HUDEP-2 (cell line): ENCODE results near the gene NTSR2.

Experiments used
- DNase-seq, 76 experiments: peaks; one replicate each; lab custom pipeline; 2025; ENCODE audit not compliant: unreplicated experiment in 76 of 76; lab: John Stamatoyannopoulos, UW

NTSR2 gene

DNA sequence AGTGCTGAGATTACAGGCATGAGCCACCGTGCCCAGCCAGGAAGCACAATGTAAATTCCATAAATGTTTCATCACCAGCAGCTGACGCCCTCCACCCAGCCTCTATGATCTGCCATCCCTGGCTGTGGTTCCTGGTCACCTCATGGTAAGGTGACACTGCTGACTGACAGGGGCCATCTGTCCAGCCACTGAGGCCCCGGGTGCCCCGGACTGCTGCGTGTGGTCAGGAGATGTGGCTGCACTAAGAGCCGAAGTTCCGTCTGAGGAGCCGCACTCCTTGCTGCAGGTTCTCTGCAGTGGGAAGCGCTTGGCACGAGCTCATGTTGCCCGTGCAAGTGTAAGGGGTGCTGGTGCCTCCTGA lies 10.9 kb downstream of the NTSR2 start:
- DNase-seq, result no peak

DNA sequence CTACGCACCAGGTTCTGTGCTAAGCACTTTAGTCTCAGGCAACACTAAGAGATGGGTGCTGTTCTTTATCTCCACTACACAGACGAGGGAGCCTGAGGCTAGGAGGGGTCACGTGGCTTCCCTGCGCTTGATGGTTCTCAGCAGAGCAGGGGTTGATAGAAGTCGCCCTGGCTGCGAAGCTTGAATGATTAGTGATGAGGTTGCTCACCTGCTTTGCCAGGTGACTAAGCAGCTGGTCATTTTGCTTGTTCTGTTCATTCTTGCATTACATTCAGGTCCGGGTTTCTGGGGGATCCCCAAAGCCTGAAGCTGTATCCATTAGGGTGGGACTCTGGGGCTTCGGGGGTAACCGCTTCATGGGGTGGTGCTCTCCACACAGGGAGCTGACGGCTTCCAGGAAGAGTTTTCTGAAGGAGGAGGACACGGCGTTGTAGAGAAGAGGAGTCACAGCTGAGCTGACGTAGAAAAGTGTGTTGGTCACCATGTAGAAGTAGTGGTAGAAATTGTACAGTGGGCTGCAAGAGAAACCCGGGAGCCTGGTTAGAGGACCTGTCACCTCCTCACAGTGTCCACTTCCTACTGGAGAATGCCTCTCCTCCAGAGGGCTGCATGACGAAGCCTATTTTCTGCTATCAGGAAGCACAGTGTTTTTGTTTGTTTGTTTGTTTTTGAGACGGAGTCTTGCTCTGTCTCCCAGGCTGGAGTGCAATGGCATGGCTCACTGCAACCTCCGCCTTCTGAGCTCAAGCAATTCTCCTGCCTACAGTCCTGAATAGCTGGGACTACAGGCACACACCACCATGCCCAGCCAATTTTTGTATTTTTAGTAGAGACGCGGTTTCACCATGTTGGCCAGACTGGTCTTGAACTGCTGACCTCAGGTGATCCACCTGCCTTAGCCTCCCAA lies 11.5 kb downstream of the NTSR2 start:
- peak in 2 of 76 experiments; percentile 6 to 7 for DNase-seq

DNA sequence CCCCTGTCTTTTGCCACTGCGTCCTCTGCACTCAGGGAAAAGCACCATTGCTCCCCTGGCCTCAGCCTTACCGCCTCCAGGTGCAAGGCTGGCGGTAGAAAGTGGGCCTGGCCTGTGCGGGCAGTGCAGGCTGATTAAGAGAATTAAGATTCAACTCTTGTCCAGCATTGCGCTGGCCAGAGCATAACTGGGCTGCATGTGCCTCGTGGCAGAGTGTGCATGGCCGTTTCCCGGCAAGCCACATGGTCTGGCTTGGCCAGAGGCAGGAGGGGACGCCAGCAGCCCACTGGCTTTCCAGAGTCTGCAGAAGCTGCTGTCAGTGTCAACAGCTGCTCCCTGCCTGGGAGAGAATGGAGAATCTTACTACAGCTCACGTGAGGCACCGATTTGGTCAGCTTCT lies 12.3 kb downstream of the NTSR2 start:
- no peak for DNase-seq

DNA sequence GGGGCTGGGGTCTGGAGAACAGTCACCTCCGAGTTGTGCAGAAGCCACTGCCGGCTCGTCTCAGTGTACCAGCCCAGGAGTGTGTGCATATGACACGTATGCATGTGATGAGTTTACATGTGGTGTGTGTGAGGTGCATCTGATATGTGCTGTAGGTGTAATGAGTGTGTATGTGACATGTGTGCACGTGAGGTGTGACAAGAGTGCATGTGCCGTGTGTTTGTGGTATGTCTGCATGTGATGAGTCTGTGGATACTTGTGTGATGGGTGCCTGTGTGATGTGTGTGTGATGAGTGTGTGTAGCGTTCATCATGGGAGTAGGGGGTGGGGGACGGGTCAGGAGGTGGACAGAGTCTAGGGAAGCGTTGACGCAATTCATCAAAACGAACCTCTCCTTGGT lies 12.8 kb downstream of the NTSR2 start:
- no peak for DNase-seq

DNA sequence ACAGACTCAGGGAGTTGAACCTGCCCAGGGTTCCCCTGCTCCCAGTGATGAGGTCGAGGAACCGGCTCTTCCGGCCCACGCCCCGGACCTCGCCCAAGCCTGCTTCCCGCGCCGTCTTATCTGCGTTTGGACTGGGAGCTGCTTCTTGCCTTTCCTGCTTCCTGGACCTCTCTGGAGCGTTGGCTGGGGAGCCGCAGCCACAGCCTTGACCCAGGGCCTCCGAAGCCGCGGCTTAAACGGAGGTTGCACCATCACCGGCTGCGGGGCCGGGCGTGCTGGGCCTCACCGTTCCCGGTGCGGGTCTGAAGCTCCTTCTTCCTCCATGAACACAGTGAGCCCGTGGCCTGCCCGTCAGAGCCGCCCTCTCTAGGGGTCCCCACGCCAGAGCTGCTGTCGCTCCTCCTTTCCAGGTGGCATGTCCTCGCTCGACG lies 13.3 kb downstream of the NTSR2 start:
- DNase-seq, result no peak

DNA sequence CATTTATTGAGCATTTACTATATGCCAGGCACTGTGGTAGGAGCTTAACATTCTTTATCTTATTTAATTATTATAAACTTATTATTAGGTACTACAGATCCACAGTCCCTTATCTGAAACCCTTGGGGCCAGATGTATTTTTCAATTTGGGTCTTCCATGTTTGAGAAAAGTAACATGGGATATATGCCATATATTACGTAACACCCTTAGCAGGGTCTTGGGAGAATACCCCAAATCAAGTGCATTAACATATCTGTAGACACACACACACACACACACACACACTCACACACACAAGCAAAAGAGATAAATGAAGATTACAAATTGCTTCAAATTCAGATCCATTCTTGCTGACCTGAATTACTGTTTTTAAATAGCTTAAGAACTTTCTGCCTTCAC lies 13.7 kb downstream of the NTSR2 start:
- no peak for DNase-seq

DNA sequence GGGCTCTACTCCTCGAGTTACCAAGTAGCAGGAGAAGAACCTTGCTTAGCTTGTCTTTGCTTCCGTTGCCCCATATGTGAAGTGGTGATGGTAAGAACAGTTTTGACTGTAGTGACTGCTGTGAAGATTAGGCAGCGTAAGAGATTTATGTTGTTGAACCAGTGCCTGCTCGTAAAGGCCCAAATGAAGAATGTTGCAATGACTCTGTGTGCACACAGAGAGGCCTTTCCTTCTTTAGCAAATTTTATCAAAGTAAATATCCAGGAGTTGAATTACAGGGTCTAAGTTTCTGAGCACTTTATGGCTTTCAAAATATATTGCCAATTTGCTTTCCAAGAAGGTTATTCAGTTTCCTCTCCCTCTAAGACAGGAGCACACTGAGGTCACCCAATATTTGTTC lies 14.5 kb downstream of the NTSR2 start:
- no peak for DNase-seq

DNA sequence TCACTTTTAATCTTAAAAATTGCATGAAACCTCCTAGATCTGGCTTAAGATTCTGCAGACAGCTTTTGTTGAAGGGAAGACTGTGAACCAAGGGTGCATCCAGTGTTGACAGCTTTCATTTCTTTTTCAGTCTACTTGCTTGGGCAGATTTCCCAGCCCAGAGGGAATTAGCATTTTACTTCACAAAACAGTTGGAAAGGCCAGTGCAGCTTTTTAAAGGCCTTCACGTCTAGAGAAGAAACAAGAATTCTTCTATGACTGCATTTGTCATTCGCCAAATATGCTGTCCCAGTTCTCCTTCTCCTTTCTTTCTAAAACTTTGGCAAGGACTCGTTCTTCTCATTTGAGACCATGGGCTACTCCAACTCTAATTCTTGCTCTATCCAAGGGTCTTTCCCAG lies 17.4 kb downstream of the NTSR2 start:
- DNase-seq, result no peak

DNA sequence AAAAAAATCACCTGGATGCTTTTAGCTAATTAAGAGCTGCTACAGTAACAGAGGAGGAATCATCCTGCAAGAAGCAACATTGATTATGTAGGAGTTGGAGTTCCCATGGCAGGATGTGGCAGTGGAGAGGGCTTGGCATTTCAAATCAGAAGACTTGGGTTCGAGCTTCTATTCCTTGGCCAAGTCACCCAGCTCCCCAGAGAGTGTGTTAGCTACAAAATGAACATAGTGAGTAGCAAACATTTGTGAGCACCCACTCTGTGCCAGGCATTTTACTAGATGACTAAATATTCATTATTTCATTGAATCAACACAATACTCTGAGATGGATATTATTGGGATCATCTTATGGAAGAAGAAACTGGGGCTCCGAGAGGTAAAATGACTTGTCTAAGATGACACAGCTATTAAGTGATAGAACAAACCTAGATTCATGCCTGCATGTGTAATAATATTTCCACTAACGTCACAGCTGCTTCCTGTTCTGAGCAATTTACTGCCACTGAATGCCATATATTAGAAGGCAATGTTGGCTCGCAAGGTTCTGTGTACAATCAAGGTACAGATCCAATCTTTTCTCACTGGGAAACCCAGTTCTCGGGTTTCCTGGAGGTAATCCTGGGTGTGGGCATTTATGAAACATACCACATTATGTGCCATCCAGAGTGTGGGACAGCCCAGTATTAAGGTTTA lies 18.0 kb downstream of the NTSR2 start:
- DNase-seq, result no peak

DNA sequence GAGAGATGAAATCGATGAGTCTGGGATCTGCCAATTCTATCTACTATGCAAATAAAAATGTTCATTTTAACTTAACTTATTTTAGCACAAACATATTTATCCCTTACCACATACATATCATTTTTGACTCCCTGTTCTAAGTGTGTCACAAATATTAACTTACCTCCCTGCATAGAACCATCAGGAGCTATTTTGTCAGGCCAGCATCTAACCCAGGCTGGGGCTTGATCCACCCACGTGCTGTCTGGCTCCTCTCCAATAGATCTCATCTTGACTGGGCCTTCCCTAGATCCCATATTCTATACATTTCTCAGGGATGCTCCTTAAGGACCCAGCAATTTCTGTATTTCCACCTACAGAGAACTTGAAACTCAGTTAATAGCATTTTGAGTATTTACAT lies 20.9 kb downstream of the NTSR2 start:
- no peak for DNase-seq

DNA sequence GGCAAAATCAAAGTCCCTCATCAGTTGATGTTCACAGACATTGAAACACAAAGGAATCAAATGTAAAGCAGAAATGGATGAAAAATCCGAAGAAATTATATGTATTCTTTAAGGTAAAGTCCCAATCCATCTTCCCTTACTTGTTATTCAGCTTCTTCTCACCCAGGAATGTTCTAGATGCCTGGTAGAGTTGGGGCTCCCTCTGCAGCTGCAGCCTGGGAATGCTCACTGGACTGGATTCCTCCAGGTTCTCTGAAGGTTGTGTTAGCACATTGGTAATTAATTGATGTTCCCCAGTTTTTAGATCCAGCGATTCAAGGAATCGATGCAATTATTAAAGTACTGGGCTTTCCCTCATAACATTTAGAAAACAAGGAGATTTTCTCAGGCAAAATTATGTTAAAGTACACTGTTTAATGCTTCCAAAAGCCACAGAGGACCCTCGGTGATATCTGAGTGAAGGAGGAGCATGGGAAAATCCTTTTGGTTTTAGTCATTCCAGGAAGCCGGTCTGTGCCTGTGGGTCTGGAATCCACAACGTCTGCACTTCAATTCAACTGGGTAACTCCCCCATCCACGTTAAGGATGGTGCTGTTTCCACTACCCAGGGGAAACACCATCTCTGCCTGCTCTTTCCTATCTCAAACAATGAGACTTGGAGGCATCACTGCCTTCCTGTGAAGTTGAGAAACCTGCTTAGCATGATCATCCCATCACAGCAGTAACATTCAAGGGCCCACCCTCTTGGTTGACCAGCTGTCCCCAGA lies 22.0 kb downstream of the NTSR2 start:
- DNase-seq, result no peak

DNA sequence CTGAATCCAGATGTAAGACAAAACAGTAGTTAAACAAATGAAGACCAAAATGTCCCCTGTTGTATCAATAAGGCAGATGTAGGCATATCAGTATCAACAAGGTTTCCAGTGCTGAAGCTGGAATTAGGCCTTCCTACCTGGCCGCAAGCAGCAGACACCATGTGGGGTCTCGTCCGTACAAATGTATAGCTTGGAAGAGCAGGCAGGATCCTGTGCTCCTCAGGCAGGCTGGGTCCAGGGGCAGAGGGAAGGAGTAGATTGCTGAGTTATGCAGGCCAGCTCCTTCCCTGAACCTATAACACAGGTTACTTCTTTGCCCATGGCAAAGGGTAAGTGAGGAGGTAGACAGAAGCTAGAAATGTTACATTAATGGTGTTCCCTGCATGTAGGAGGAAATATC lies 23.5 kb downstream of the NTSR2 start:
- DNase-seq, result no peak

DNA sequence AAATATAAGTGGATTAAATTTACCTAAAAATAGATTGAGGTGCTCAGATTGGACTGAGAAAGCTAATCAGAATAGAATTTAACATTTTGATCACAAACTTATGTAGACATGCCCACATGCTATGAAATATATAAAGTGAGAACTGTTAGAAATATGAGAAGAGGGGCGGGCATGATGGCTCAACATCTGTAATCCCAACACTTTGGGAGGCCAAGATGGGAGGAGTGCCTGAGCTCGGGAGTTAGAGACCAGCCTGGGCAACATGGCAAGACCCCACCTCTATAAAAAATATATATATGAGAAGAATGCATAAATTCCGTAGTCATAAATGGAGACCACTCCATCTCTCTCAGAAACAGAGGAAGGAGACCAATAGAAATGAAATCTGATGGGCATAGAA lies 25.7 kb downstream of the NTSR2 start:
- no peak for DNase-seq

DNA sequence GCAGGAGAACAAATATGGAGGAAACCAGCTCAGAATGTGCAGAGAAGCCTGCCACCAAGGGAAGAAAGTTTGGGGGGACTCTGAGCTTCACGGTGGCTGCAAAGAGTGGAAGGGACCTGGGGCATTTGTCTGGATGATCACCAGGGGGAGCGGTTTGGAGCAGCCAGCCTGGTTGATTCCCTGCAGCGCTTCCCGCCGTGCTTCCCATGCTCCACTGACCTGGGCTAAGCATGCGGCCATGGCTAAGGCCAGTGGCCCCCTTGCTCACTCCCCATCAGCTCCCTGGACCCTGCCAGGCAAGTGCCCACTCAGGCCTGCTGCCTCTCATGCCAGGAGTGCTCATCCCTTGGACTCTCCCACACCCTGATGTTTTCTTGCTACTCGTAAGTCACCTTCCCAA lies 27.0 kb downstream of the NTSR2 start:
- no peak for DNase-seq

DNA sequence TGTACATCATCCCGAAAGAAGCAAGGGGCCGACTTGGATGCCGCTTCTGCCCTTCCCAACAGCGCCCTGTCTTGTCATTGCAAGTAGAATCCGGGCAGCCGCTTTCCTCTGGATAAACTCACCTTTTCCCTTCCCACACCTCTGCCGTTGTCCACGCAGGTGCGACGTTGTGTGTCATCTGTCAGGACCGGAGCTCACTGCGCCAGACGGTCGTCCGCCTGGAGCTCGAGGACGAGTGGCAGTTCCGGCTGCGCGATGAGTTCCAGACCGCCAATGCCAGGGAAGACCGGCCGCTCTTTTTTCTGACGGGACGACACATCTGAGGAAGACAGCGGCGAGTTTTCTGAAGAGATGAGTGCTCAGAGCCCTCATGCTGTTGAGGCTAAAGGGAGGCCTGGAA lies 29.9 kb downstream of the NTSR2 start:
- DNase-seq, result no peak

DNA sequence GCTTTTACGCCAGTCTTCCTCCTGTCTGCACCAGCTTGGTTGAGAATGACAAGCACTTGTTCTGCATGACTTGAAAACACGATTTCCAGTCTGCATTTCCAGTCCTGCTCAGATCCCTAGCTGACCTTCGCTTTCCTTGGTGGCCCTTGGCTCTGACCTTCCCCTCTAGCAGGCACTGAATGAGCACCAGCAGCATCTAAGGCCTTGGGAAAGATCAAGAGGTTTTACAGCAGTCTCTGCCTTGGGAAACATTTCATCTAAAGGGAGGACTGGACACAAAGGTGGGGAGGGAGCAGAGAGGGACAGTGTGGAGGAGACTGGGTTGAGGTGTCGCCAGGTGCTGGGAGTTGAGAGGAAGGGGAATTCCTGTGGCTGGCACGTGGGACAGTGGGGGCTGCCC lies 30.5 kb downstream of the NTSR2 start:
- DNase-seq, result no peak

DNA sequence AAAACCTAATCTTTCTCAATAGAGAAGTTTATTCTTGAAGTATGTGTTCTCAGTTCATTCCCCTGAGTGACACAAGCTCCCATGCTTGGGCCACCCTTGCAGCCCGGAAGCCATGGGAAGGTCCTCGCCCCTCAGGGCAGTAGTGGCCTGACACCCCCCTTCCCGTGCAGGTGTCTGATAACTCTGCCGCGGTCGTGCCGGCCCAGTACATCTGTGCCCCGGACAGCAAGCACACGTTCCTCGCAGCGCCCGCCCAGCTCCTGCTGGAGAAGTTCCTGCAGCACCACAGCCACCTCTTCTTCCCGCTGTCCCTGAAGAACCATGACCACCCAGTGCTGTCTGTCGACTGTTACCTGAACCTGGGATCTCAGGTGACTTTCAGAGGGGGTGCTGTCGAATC lies 32.4 kb downstream of the NTSR2 start:
- DNase-seq, result no peak

DNA sequence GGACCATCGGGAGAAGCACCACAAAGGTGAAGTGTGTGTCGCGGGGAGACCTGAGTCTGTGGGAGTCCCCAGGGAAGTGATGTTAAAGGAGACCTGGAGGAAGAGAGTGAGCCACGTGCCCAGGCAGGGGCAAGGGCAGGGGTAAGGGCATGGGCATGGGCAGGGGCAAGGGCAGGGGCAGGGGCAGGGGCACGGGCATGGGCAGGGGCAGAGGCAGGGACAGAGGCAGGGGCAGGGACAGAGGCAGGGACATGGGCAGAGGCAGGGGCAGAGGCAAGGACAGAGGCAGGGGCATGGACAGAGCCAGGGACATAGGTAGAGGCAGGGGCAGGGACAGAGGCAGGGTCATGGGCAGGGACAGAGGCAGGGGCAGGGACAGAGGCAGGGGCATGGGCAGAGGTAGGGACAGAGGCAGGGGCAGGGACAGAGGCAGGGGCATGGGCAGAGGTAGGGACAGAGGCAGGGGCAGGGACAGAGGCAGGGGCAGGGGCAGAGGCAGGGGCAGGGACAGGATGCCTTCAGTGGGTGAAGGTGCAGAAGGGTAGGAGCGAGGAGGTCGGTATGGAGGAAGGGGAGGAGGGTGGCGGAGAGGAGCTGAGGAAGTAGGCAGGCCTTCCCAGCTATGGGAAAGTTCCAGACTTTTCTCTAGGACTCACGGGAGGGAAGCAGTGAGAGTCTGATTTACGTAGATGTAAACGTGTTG lies 33.3 kb downstream of the NTSR2 start:
- no peak for DNase-seq

DNA sequence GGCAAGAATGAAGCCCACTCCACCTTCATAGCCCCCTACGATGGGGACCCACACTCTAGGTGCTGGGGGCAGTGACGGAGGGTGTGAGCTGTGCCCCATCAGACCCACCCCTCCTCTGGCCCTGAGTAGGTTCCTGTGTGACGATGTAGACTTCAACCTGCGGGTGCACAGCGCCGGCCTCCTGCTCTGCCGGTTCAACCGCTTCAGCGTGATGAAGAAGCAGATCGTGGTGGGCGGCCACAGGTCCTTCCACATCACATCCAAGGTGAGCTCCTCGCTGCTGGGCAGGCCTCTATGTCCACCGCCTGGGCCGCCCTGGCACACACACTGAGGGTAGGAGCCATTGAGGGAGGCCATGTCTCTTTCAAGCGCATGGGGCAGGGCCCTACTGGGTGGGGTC lies 34.9 kb downstream of the NTSR2 start:
- no peak for DNase-seq

DNA sequence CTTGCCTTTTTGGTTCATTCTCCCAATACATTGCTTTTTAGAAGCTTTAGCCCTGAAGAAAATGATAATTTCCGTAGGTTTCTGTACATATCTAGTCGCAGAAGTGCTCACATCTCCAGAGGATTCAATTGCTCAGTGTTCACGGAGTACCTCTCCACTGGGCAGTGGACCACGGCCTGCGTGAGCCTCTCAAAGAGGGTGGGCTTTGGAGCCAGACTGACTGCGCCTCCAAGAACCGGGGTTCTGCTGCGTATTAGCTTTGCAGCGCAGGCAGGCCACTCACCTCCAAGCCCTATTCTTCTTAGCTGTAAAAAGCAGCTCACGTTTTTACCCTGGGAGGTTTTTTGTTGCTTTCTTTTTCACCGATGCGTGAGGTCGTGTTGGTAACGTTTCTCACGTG lies 35.4 kb downstream of the NTSR2 start:
- no peak for DNase-seq

DNA sequence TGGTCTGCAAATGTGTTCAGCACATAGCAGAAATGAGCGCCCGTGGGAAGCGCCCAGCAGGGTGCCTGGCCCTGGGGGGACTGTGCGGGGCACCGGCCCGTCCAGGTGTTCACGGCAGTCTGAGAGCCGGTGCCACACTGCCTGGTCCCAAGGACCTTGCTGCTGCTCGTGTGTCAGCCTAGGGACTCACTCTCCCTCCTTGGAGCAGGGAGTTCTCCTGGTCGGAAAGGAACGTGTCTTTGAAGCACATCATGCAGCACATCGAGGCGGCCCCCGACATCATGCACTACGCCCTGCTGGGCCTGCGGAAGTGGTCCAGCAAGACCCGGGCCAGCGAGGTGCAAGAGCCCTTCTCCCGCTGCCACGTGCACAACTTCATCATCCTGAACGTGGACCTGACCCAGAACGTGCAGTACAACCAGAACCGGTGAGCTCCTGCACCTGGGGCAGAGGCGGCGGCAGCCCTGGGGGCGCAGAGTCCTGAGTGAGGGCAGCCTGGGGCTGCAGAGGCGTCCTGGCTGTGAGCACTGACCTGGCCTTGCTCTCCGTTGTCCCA lies 36.0 kb downstream of the NTSR2 start:
- no peak for DNase-seq
